AG08395 (cell line): ENCODE data around the gene GEMIN8.

Experiments used
- DNase-seq: peaks from one replicate; pipeline ENCODE4 v3.0.0; 2012; ENCODE audit warnings: mixed read lengths, low spot score

Gene GEMIN8, protein sequence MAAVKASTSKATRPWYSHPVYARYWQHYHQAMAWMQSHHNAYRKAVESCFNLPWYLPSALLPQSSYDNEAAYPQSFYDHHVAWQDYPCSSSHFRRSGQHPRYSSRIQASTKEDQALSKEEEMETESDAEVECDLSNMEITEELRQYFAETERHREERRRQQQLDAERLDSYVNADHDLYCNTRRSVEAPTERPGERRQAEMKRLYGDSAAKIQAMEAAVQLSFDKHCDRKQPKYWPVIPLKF

DNA sequence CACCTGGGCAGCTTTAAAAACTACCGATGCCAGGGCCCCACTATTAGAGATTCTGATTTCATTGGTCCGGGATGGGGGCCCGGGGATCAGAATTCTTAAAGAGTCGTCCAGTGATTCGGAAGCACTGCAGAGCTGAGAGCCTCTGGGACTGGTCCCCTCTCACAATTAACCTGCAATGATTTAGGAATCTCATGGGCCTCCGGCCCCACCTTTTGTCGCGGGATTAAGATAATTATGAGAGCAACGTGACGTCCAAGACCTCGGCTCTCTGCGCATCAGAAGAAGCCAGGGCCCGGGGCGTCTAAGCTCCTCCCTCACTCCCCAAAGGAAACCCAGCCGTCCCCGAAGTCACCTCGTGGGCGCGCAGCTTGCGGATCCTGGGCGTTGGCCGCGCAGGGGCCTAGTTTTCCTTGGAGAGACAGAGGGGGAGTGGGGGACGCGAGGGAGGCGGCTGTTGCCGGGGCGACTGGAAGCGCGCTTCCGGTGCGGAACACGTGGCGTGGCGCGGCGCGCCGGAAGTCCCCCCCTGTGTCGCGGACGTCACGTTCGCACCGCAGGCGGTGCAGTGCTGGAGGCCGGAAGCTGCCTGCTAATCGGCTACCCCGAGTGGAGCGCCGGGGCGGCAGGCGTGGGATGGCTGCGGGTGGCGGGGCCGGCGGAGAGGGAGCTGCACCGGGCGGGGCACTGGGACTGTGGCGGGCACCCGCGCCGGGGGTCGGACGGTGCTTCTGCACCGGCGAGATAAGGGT lies at the start of gene GEMIN8:
Gene GEMIN8 (minus strand): TSS at position 468 of the 749 bp plus-strand sequence. CDS start 8,414 bp downstream, outside the sequence.
- peak; percentile 91 for DNase-seq

DNA sequence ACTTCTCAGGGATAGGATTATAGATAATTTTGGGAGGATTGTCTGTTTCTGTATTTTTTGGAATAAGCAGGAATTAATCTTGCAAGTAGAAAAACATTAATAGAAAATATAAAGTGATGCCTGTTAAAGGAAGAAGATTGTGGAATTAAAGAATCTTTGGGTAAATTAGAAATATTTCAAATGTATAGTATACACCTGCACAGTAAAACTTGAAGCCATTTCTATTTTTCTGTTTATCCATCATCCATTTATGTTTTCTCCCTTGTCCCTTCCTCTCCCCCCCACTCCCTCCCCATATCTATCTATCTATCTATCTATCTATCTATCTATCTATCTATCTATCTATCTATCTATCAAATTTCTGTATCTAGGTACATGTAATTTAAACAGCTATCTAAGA lies 46.9 kb upstream of the GEMIN8 start:
- no peak for DNase-seq

DNA sequence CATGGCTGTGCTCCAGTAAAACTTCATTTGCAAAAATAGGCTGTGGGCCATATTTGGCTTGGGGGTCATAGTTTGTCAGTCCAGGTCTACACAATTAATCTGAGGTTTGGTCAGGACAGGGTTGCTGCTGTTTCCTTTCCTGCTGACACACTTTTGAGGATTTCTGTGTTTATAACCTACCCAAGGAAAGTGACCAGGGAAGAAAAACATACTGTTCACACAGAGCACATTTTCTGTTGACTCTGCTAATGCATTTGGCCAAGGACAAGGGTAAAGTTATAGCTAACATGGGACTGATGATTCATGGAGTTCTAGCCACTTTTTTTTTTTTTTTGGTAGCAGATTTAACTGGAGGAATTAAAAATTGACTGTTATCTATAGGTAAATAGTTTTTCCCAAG lies 43.9 kb upstream of the GEMIN8 start:
- DNase-seq, result peak; percentile 7

DNA sequence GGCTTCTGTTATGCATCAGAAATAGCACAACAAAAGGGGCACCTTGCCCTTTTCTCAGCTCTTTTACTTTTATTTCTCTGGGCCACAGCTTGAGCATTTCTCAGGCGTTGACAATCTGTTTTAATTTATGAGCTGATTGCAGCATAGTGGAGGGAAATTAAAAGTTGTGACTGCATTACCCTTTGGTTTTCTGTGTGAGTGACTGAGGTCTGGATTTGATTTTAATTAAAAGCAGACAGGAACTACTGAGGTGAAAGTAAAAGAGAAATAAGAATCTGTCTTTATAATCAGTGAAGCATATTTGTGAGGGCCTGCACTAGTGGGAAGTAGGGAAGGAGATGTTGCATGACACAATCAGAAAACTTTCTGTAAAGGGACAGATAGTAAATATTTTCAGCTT lies 43.4 kb upstream of the GEMIN8 start:
- no peak for DNase-seq

DNA sequence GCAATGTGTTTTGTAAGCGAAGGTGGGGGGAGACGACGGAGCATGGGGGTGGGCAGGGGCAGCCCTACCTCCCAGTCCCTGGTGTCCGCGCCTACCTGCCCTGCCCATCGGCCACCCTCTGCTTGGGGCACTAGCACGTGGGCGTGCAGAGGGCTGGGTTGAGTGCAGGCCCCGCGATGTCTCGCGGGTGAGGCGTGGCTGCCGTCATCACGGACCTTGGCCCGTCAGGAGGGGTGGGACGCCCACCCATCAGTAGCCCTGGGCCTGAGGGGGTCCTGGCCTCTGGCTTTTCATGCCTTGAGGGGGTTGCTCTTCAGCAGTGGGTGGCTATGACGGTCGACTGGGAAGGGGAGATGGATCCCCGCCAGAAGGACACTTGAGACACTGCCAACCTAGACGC lies 36.1 kb upstream of the GEMIN8 start:
- DNase-seq, result no peak

DNA sequence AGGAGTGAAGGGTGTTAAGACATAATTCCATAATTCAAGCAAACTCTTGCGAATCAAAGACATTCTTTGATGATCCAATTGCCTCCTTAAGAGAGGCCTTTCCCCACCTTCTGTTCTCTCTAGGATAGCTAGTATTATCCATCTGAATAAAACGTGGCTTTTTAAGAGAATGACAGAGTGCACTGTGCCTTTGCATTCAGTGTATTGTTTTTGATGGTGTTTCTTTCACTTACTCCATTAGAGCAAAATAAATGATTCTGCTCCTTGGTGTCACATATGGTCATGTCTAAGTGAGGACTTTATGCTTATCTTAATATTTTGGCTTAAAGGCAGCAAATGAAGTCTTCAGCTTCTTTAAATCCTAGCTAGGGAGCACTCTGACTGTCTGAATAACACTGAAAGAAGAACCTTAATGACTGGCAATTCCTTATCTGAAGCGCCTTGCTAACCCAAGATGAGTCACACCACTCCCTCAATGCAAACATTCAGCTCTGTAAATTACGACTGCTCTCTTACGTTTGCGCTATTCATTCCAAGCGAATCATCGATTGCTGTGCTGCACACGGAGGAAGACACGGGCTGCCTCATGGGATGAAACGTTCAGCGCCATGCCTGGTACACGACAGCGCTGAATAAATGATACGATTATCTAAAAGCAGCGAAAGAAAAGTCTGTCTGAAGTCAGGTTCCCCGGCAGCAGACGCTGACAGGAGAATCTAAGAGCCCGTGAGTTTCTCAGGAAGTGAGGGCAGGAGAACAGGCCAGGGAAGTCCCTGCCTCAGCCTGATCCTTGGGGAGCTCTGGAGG lies 35.1 kb upstream of the GEMIN8 start:
- DNase-seq, result no peak

DNA sequence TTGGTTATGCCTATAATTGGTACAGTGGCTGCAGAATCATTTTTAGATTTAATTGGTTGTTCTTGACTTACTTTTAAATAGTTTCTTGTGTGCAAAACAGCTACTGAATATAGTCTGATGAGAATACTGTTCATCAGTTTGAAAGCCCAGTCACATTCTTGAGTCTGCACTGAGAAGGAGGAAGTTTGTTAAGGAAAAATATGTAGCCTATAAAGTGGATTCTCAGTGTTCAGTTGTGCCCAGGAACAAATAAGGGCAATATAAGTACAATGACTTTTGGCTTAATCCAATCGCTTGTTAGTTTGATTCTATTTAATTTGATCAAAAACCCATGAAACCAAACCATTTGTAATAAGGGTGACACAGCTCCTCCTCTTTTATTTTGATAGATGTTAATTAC lies 32.8 kb upstream of the GEMIN8 start:
- no peak for DNase-seq

DNA sequence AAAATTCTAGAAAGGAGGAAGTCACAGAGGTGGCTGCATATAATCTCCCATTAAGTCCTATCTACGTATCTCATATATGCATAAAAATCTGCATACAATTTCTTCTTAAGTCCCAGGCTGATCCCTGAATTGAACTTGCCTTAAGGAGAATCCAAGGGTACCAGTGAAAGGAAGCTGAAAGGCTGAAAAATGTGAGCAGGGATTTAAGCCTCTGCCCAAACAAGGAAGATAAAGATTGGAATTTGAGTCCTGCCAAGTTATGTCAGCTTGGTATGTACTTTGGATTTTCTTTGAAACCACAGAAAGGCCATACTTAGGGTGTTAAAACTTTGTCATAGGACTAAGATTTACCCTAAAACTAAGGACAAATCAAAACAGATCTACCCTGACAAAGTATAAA lies 26.5 kb upstream of the GEMIN8 start:
- DNase-seq, result no peak

DNA sequence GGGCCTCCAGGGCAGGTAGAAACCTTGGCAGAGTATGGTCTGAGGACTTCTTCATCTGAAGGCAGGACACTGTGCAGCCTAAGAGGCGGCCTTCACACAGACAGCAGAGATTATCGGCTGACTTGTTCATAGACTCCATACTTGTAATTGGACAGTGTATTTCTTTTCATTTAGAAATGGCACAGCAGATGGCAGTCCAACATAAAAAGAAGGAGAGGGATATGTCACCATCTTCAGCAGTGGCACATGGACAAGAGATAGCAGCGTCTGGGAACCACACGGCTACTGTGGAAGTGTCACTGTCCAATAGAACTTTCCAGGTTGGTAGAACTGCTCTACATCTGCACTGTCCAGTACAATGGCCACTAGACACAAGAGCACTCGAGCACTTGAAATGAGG lies 21.7 kb upstream of the GEMIN8 start:
- no peak for DNase-seq

DNA sequence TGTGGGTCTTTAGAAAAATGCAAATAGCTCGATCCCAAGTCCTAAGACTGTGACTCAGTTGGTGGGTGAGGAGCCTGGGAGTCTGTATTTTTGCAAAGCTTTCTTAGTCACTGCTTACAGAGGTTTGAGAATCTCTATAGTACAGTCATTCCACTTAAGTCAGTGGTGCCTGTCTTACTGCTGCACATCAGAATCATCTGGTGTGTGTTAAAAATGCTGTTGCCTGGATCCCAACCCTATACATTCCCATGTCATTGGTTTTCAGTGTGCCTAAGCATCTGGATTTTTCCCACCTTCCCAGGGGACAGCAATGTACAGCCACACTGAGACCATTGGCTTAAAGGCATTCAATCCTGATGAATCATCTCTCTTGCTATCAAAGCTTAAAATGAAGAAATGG lies 21.0 kb upstream of the GEMIN8 start:
- DNase-seq, result peak; percentile 17

DNA sequence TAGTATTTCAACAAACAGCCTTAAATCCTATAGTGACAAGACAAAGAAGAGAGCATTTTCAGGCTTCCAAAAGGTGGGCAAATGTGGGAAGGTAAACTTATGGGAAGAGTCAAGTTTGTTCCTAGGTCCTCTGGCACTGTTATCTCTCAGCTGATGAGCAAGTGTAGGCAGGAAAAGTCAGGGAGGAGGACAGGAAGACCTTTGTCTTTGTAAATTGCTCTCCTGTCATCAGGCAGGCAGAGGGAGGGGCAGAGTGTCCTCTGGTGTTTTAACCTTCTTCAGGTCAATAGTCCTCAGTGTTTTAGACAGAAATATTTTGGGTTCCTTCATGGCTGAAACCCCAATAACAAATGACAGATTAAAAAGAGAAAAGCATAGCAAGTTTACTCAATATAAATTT lies 13.5 kb upstream of the GEMIN8 start:
- DNase-seq, result no peak

DNA sequence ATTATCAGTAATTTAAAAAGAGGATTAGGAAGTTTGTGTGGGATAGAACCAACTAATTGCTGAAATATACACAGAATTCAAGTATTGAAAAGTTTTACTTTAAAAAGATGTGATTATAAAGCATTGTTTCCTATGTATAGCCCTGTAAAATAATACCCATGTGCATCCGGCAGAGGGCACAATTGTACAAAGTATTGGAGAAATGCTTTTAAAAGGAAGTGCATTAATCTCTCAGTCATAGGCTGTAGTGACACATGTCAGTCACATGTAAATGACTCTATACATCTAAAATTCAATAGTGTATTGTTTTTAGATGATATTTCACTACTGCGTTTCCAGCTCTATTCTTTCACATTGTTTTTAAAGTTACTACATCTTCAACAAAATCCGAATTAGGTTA lies 9.7 kb upstream of the GEMIN8 start:
- DNase-seq, result peak; percentile 67

DNA sequence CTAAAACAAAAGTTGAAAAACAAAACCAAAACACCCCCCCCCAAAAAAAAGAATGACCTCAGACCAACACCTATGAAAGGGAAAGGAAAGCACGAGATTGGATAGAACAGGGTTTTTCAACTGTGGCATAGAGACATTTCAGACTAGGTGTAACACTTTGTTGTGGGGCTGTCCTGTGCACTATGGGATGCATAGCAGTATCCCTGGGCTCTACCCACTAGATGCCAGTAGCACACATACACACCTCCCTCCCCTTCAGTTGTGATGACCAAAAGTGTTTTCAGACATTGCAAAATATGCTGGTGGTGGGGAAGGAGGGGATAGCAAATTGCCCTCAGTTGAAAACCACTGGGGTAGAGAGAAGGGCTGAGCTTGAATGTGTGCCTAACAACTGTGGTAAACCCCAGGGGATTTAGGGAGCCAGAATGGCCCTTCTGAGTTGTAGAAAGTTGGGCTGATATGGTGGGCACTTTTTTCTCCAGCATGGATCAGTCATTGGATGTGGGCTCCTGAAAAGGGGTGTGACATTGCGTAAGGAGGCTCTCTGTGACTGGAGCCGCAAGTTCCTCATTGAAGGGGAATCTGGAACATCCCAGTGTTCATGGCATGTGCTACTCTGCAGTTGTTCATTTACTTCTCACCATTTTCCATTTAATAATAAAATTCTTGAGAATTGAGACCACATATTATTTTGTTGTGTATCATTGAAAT lies 8.8 kb upstream of the GEMIN8 start:
- DNase-seq, result no peak

DNA sequence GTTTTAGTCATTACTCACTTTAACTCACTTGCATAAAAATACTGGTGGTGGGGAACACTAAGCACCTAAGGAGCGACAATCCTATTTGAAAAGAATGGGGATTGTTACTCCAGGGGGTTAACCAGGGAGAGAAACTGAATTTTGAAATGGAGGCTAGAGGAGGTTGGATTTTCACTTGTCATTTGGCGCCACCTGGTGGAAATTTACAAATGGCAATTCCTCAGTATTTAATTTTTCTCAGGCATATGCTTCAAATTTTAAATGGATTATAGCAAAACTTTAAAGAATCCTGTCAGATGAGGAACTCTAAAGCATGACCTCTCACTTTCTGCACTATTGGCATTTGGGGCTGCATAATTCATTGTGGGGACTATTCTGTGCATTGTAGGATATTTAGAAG lies 2.7 kb upstream of the GEMIN8 start:
- peak; percentile 62 for DNase-seq

DNA sequence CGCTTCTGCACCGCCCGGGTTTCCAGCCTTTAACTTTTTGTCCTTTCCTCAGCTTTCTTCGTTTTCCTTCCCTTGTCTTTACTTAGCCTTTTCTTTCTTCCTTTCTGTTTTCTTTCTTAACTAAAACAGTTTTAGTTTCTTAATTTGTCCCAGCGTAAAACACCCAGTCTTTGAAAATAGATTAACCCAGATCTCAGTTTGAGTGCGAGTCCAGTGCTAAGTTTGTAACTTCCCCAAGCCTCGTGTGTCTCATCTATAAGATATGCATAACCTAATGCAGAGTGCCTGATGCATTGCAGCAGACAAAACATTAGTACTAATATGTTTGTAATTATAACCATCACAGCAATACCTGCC lies 460 bp upstream of the GEMIN8 start:
- DNase-seq, result peak; percentile 38

DNA sequence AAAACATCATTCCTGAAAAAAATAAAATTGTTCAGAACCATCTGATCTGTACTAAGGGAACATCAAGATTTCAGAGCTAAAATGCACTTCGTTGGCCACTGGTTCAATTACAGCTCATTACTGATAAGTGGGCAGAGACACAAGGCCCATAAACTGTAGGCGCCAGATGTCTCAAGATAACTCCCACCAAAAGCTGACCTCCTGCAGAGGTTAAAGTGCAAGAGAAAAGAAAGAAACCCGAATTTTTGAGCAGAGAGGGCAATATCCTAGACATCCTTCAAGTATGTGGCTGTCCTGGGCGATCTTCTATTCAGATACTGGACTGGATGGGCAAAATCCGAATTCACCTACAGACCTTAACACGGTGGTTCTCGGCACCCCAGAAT lies 660 bp downstream of the GEMIN8 start:
- DNase-seq, result no peak

DNA sequence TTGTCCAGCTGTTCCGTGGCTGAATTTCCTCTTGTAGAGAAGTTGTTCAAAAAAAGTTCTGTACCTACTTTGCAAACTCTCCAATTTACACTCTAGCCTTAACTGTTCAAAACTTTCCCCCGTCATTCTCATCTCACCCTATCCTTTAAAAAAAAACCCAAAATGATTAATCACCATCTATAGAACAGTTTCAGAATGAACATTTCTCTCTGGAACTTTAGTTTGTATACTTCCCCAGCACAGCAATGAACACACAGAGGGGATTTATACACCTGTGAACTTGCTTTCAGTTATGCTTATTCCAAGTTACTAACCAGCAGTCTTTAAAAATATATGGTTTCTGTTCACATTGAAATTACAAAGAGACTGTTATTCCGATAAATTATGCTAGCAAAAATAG lies 1.2 kb downstream of the GEMIN8 start:
- DNase-seq, result no peak

DNA sequence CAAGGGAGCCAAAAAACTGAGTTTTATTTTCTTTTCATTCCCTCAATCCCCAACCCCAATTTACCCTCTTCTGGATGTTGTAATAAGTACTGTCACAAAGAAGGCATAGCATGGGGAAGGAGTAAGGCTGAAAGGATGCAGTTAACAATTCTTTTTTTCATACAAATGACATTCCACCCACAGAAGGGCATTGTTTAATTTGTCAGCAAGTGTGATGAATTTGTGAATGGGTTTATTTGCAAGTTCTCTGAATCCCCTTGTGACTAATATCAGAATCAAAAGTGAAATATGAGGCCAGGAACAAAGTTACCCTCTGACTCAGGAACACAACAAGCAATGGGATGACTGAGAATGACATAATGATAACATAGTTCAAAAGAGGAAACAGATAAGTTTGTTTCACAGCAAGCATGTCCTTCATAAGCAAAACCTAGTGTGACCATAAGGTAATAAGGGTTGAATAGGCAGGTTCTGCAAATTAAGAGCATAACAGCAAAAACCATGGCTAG lies 2.1 kb downstream of the GEMIN8 start:
- DNase-seq, result peak; percentile 27

DNA sequence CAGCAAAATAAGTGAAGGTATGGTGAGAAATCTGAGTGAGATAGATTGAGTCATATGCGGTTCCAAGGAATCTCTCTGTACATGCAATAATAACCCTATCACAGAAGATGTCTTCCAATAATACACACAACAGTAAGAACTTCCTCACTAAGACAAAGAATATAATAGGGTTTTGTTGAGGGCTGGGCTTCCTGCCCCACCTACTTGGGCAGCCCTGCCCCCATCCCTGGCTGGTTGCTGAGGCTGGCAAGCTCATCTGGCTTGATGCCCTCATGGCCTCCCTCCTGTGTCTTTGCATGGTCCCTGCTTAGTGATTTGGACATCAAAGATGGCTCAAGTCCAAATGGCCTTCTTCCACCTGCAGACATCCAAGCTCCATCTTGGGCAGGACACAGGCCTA lies 2.7 kb downstream of the GEMIN8 start:
- no peak for DNase-seq

DNA sequence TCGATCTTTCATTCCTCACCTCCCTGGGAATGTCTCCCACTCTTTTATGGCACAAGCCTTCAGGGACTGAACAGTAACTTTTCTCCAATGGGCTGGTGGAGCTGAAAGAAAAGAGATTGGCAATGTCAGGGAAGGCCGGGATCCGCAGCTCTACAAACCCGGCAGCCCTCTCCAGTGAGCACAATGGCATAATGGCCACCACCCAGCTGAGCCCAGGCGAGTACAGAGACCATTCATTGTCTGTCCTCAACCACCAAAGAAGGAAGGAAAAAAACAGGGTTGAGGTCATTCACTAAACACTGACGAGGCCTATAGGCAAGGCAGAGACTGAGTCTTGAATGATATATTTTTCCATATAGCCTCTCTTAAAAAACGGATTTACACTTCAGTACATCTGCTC lies 3.6 kb downstream of the GEMIN8 start:
- no peak for DNase-seq

DNA sequence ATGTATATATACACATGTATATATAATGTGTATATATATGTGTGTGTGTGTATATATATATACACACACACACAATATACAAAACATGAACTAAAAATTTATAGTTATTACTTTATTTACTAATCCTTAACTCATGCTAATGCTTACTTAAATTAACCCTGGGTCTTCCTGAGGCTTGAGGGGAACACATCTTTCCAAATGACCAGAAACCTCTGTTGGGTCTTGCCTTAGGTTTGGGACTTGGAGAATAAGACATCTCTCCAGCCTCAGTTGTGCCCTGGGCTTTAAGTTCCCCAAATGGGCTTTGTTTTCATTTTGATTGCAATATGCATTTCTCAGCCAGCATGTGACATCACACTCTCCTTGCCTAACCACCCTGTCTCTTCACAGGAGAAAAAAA lies 7.7 kb downstream of the GEMIN8 start:
- no peak for DNase-seq

DNA sequence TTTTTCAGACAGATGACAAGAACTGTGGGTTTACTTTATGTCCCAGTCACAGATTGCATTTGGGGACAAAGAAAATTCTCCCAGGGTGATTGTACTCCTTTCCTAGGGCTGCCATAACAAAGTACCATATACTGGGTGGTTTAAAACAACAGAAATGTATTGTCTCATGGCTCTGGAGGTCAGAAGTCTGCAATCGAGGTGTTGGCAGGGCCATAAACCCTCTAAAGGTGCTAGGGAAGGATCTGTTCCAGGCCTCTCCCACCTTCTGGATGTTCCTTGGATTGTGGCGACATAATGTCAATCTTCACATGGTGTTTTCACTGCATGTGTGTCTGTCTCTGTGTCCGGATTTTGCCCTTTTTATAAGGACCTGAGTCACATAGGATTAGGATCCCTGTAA lies 12.3 kb downstream of the GEMIN8 start:
- DNase-seq, result no peak
